HepG2 (cell line): ENCODE measurements around the gene ETNK1. TPM values are rescaled to one million over a fixed set of nuclear protein-coding genes. Genes with fewer than 3 reads are reported as not detected.

Source experiments
- ARNT2 ChIP-seq: sonication (generic); formaldehyde crosslinking; IDR thresholded peaks from 2 replicates; pipeline ENCODE4 v1.8.0; 2022; ENCODE audit warnings: mild to moderate bottlenecking, low read depth, missing genetic modification reagents, moderate library complexity
- GATAD2A ChIP-seq: IDR thresholded peaks from 2 replicates; pipeline ENCODE4 v1.6.1; 2016
- KAT8 ChIP-seq: IDR thresholded peaks from 2 replicates; pipeline ENCODE4 v1.6.1; 2016; ENCODE audit warnings: missing genetic modification reagents, missing compliant biosample characterization
- MTA1 ChIP-seq: sonication (generic); formaldehyde crosslinking; IDR thresholded peaks from 2 replicates; pipeline ENCODE4 v1.4.0; 2020; ENCODE audit warnings: missing genetic modification reagents, mild to moderate bottlenecking, borderline replicate concordance
- NONO ChIP-seq, 2 experiments: fragments of 450-650 bp in 1 of 2; sonication (generic) in 1 of 2; formaldehyde crosslinking in 1 of 2; IDR thresholded peaks in 1 of 2; conservative IDR thresholded peaks in 1 of 2; 2 replicates each; pipeline versions ENCODE4 v1.6.1 to v1.8.0; 2017 to 2022; ENCODE audit warnings: mild to moderate bottlenecking in 1 of 2, missing genetic modification reagents in 1 of 2, moderate library complexity in 1 of 2
- RBM39 ChIP-seq: fragments of 200-400 bp; formaldehyde crosslinking; IDR thresholded peaks from one replicate; pipeline ENCODE4 v1.6.1; 2018; ENCODE audit warnings: antibody characterized with exemption, mild to moderate bottlenecking, low read depth, low read length; ENCODE audit not compliant: poor library complexity, severe bottlenecking
- SKI ChIP-seq: fragments of 450-650 bp; IDR thresholded peaks from one replicate; pipeline ENCODE4 v1.6.1; 2018; ENCODE audit warnings: mild to moderate bottlenecking; ENCODE audit not compliant: partially characterized antibody
- SNAI1 ChIP-seq: sonication (generic); formaldehyde crosslinking; IDR thresholded peaks from 2 replicates; pipeline ENCODE4 v1.5.0; 2020; ENCODE audit warnings: mild to moderate bottlenecking, missing genetic modification reagents, borderline replicate concordance
- STAT5B ChIP-seq: sonication (generic); formaldehyde crosslinking; IDR thresholded peaks from 2 replicates; pipeline ENCODE4 v1.4.0; 2020; ENCODE audit warnings: missing genetic modification reagents
- TCF12 ChIP-seq, 2 experiments: fragments of 450-650 bp in 1 of 2; sonication (generic) in 1 of 2; formaldehyde crosslinking in 1 of 2; IDR thresholded peaks; 2 replicates each; pipeline versions ENCODE4 v1.6.1 to v1.8.0; 2017 to 2022; ENCODE audit warnings: antibody characterized with exemption in 1 of 2, mild to moderate bottlenecking in 1 of 2, missing genetic modification reagents in 1 of 2, moderate library complexity in 1 of 2
- TP53 ChIP-seq: sonication (generic); formaldehyde crosslinking; conservative IDR thresholded peaks from 2 replicates; pipeline ENCODE4 v1.4.0; 2020; ENCODE audit warnings: missing genetic modification reagents
- ZBTB3 ChIP-seq: sonication (generic); formaldehyde crosslinking; IDR thresholded peaks from 2 replicates; pipeline ENCODE4 v1.4.0; 2020; ENCODE audit warnings: low read depth, mild to moderate bottlenecking, moderate library complexity, missing genetic modification reagents, borderline replicate concordance
- ZNF235 ChIP-seq: sonication (generic); formaldehyde crosslinking; IDR thresholded peaks from 2 replicates; pipeline ENCODE4 v1.8.1; 2023; ENCODE audit warnings: mild to moderate bottlenecking, missing genetic modification reagents, borderline replicate concordance
- ZNF263 ChIP-seq: sonication (generic); formaldehyde crosslinking; IDR thresholded peaks from 2 replicates; pipeline ENCODE4 v1.4.0; 2020; ENCODE audit warnings: missing genetic modification reagents
- polyA plus RNA-seq, 8 experiments: library from polyadenylated mRNA; depleted of rRNA in 3 of 8; stranded (reverse) in 7 of 8; unstranded in 1 of 8; fragments of >200 nt; fragmentation: Illumina TruSeq in 4 of 8; extraction: Trizol in 4 of 8; gene quantifications; 2 replicates each; pipeline versions ENCODE4 v1.2.1 to v1.2.3, GENCODE V29; 2011 to 2016; ENCODE audit warnings: low read depth in 4 of 8, missing spikeins in 1 of 8, mixed read lengths in 1 of 8; ENCODE audit not compliant: insufficient read depth in 1 of 8
- total RNA-seq, 5 experiments: library from RNA; depleted of rRNA; stranded (reverse); fragments of >200 nt; fragmentation: Illumina TruSeq; extraction: Trizol; gene quantifications; 2 replicates each; pipeline ENCODE4 v1.2.3, GENCODE V29; 2016; ENCODE audit warnings: low read depth in 1 of 5
- TF ChIP-seq, protein P1 (sequence below): sonication (generic); formaldehyde crosslinking; IDR thresholded peaks from 2 replicates; pipeline ENCODE4 v1.4.0; 2020; ENCODE audit warnings: missing genetic modification reagents, mild to moderate bottlenecking, borderline replicate concordance
- TF ChIP-seq, protein P2 (sequence below): sonication (generic); formaldehyde crosslinking; IDR thresholded peaks from 2 replicates; pipeline ENCODE4 v1.4.0; 2020; ENCODE audit warnings: missing genetic modification reagents
- TF ChIP-seq, protein P3 (sequence below): sonication (generic); formaldehyde crosslinking; IDR thresholded peaks from 2 replicates; pipeline ENCODE4 v1.5.0; 2020; ENCODE audit warnings: missing genetic modification reagents
- TF ChIP-seq, protein P4 (sequence below): sonication (generic); formaldehyde crosslinking; IDR thresholded peaks from 2 replicates; pipeline ENCODE4 v1.5.0; 2020; ENCODE audit warnings: mild to moderate bottlenecking, missing genetic modification reagents, moderate library complexity
- TF ChIP-seq, protein P5 (sequence below): IDR thresholded peaks from 2 replicates; pipeline ENCODE4 v1.6.1; 2016; ENCODE audit warnings: low read depth, control low read depth

The ETNK1 gene
- total and polyA plus RNA-seq, 2 of the 13 experiments (the other 11 are each of a cell fraction or from before 2014, with no cell fraction given): 14.4 to 55.7 TPM

DNA sequence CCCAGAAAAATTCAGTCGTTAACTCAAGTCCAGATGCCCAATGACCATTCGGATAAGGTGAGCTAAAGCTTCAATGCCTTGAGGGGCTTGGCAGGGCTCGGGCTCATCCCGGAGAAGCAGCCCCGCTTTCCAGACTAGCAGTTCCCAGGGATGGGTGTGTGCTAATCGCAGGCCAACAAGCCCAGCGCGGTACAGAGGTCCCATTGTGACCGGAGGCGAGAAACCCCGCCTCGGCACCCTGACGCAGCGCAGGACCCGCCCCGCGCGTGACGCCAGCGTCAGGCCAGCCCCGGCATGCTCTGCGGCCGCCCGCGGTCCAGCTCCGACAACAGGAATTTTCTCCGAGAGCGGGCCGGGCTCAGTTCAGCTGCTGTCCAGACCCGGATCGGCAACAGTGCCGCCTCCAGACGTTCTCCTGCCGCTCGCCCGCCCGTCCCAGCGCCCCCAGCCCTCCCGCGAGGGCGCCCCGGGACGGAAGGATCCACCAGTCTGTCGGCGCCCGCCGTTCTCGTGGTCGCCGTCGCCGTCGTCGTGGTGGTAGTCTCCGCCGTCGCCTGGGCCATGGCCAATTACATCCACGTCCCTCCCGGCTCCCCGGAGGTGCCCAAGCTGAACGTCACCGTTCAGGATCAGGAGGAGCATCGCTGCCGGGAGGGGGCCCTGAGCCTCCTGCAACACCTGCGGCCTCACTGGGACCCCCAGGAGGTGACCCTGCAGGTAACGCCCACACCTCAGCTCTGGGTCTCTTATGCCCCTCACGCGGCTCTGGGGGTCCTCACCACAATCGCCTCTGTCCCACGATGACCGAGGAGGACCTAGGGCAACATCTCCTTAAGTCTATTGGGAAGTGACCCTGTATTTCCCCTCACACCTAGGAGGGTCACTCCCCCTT is at the start of gene ETNK1 (continued):
- TF ChIP-seq STAT5B: 0 out of 2 replicates have a peak, but pooled peaks have one; percentile 61
- TF ChIP-seq SKI: peak; percentile 63
- TF ChIP-seq MTA1 (CRISPR knock-in tag): peak; percentile 67; the same call in 1 of the 2 replicates
- TF ChIP-seq, protein P1, sequence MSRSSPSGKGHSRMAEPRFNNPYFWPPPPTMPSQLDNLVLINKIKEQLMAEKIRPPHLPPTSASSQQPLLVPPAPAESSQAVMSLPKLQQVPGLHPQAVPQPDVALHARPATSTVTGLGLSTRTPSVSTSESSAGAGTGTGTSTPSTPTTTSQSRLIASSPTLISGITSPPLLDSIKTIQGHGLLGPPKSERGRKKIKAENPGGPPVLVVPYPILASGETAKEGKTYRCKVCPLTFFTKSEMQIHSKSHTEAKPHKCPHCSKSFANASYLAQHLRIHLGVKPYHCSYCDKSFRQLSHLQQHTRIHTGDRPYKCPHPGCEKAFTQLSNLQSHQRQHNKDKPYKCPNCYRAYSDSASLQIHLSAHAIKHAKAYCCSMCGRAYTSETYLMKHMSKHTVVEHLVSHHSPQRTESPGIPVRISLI (CRISPR knock-in tag): 0 out of 2 replicates have a peak, but pooled peaks have one; percentile 34
- peak; percentile 45; the same call in 1 of the 2 replicates for TF ChIP-seq GATAD2A (CRISPR knock-in tag)
- TF ChIP-seq ZNF263 (CRISPR knock-in tag): peak; percentile 71
- TF ChIP-seq TP53: peak; percentile 73; the same call in 1 of the 2 replicates
- peak; percentile 89 for TF ChIP-seq RBM39
- TF ChIP-seq SNAI1: peak; percentile 92; the same call in 1 of the 2 replicates
- 0 out of 2 replicates have a peak, but pooled peaks have one; percentile 4 for TF ChIP-seq ZBTB3
- TF ChIP-seq, protein P2, sequence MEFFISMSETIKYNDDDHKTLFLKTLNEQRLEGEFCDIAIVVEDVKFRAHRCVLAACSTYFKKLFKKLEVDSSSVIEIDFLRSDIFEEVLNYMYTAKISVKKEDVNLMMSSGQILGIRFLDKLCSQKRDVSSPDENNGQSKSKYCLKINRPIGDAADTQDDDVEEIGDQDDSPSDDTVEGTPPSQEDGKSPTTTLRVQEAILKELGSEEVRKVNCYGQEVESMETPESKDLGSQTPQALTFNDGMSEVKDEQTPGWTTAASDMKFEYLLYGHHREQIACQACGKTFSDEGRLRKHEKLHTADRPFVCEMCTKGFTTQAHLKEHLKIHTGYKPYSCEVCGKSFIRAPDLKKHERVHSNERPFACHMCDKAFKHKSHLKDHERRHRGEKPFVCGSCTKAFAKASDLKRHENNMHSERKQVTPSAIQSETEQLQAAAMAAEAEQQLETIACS: peak; percentile 67; the same call in 1 of the 2 replicates
- TF ChIP-seq ARNT2 (CRISPR knock-in tag): peak; percentile 68
- TF ChIP-seq, protein P3, sequence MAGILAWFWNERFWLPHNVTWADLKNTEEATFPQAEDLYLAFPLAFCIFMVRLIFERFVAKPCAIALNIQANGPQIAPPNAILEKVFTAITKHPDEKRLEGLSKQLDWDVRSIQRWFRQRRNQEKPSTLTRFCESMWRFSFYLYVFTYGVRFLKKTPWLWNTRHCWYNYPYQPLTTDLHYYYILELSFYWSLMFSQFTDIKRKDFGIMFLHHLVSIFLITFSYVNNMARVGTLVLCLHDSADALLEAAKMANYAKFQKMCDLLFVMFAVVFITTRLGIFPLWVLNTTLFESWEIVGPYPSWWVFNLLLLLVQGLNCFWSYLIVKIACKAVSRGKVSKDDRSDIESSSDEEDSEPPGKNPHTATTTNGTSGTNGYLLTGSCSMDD (CRISPR knock-in tag): no peak
- TF ChIP-seq NONO (IDR thresholded peaks at IDR 0.05): no peak
- TF ChIP-seq NONO (CRISPR knock-in tag; conservative IDR thresholded peaks at IDR 0.05): peak; percentile 66
- no peak for TF ChIP-seq TCF12 (IDR thresholded peaks at IDR 0.05)
- 0 out of 2 replicates have a peak, but pooled peaks have one; percentile 39 for TF ChIP-seq TCF12 (CRISPR knock-in tag; IDR thresholded peaks at IDR 0.05)
- peak; percentile 85 for TF ChIP-seq KAT8
- TF ChIP-seq, protein P4, sequence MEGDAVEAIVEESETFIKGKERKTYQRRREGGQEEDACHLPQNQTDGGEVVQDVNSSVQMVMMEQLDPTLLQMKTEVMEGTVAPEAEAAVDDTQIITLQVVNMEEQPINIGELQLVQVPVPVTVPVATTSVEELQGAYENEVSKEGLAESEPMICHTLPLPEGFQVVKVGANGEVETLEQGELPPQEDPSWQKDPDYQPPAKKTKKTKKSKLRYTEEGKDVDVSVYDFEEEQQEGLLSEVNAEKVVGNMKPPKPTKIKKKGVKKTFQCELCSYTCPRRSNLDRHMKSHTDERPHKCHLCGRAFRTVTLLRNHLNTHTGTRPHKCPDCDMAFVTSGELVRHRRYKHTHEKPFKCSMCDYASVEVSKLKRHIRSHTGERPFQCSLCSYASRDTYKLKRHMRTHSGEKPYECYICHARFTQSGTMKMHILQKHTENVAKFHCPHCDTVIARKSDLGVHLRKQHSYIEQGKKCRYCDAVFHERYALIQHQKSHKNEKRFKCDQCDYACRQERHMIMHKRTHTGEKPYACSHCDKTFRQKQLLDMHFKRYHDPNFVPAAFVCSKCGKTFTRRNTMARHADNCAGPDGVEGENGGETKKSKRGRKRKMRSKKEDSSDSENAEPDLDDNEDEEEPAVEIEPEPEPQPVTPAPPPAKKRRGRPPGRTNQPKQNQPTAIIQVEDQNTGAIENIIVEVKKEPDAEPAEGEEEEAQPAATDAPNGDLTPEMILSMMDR (CRISPR knock-in tag): no peak
- TF ChIP-seq ZNF235 (CRISPR knock-in tag): no peak
- TF ChIP-seq, protein P5, sequence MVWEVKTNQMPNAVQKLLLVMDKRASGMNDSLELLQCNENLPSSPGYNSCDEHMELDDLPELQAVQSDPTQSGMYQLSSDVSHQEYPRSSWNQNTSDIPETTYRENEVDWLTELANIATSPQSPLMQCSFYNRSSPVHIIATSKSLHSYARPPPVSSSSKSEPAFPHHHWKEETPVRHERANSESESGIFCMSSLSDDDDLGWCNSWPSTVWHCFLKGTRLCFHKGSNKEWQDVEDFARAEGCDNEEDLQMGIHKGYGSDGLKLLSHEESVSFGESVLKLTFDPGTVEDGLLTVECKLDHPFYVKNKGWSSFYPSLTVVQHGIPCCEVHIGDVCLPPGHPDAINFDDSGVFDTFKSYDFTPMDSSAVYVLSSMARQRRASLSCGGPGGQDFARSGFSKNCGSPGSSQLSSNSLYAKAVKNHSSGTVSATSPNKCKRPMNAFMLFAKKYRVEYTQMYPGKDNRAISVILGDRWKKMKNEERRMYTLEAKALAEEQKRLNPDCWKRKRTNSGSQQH (CRISPR knock-in tag): peak; percentile 53; the same call in 1 of the 2 replicates
